ENCODE measurements around the gene AGO4. TPM values are rescaled to one million over a fixed set of nuclear protein-coding genes. Genes with fewer than 3 reads are reported as not detected.

Gene AGO4
- total RNA-seq, result 4.0 and 4.2 TPM in 2 replicates

DNA sequence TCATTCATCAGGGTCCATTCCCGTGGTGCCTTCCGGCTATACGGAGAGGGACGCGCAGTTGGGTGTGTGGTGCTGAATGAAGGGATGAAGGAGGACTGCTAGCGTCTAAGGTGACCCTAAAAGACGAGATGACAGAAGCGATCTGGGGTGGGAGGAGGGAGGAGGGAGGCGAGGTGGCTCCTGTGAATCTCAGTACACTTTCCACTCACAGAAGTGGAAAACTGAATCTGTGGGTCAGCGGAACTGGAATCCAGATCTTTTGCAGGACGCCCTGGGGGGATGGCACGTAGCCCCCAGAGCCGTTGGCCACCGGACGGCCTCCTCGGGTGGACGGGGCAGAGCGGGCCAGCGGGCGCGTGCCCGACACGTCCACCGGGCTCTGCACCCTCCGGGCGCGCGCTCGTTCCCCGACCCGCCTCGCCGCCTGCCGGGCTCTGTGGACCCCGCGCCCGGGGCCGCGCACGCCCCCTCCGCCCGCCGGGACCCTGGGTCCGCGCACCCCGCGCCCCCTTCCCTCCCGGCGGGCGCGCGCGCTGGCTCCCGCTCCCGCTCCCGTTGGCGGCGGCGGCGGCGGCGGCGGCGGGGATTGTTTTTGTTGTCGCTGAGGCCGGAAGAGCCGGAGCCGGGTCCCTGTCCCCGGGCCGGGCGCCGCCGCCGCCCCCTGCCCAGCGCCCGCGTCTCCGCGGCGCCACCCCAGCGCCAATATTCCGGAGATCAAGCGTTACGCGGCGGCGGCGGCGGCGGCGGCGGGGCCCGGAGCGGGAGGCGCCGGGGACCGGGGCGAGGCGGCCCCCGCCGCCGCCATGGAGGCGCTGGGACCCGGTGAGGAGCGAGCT is at the start of gene AGO4:
Gene AGO4, plus strand, starts transcription at position 403 of the 836 bp plus-strand sequence. Its CDS starts 401 bp downstream, at position 804.

GRCh38 chr1:35882945-35883634 is 75.3 kb downstream of the AGO4 start, which contains the start of gene AGO1:
Gene AGO1, plus strand, starts transcription at chr1:35883209. Its CDS starts 213 bp downstream, at chr1:35883422.

Other genes starting within 250 kb of the AGO4 start
- 0.17 and 0.82 TPM in 2 replicates for gene TFAP2E, start 234.7 kb upstream of the AGO4 start, total RNA-seq
- gene PSMB2, start 166.5 kb upstream of the AGO4 start, total RNA-seq, result 35.3 and 48.3 TPM in 2 replicates
- gene C1orf216, start 89.1 kb upstream of the AGO4 start, total RNA-seq, result 11.7 and 12.5 TPM in 2 replicates
- 0.47 and 0.85 TPM in 2 replicates for gene CLSPN, start 38.0 kb upstream of the AGO4 start, total RNA-seq
- gene AGO1, start 75.2 kb downstream of the AGO4 start, total RNA-seq, result 7.1 and 10.6 TPM in 2 replicates
- 8.2 and 11.7 TPM in 2 replicates for gene AGO3, start 123.1 kb downstream of the AGO4 start, total RNA-seq